H54 (cell line): ENCODE measurements around the gene RREB1.

Experiments used
- DNase-seq: peaks from one replicate; pipeline ENCODE4 v3.0.0; 2011; ENCODE audit warnings: low spot score, mixed read lengths; ENCODE audit not compliant: insufficient read length
- FAIRE-seq: peaks from 3 replicates; lab custom pipeline; 2011; peaks lifted over from hg19 to GRCh38; lab: Jason Lieb, UNC
- POLR2A ChIP-seq: IDR thresholded peaks from 2 replicates; pipeline ENCODE4 v1.6.1; 2011; ENCODE audit warnings: low read depth, mild to moderate bottlenecking, low read length

Gene RREB1

GRCh38 chr6:7080311-7080710 lies 27.4 kb upstream of the RREB1 start:
- TF ChIP-seq POLR2A = no peak
- DNase-seq = no peak
- no peak for FAIRE-seq

DNA sequence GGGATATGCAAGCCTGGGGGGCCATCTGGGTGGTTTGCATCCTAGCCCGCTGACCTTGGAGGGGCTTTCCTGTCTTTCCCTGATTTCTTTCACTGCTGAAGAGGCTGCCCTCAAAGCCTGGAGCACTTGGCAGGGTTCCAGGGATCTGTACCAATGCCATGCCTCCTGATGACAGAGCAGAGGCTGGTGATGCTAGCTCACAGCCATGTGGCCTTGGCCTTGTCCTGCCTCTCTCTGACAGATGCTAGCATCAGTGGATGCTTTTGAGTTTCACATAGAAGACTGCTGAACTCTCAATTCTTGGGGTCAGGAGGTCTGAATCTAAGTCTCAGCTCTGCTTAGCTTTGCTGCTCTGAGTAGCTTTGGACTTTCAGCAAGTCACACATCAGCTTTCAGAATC lies 21.9 kb upstream of the RREB1 start:
- FAIRE-seq (no peak), DNase-seq (no peak)
- TF ChIP-seq POLR2A = no peak

- DNase-seq (no peak), FAIRE-seq (no peak)
- no peak for TF ChIP-seq POLR2A
Observed at GRCh38 chr6:7086488-7086887, 21.3 kb upstream of the RREB1 start.

- FAIRE-seq (no peak), DNase-seq (no peak)
- no peak for TF ChIP-seq POLR2A
Observed at GRCh38 chr6:7087066-7087465, 20.7 kb upstream of the RREB1 start.

DNA sequence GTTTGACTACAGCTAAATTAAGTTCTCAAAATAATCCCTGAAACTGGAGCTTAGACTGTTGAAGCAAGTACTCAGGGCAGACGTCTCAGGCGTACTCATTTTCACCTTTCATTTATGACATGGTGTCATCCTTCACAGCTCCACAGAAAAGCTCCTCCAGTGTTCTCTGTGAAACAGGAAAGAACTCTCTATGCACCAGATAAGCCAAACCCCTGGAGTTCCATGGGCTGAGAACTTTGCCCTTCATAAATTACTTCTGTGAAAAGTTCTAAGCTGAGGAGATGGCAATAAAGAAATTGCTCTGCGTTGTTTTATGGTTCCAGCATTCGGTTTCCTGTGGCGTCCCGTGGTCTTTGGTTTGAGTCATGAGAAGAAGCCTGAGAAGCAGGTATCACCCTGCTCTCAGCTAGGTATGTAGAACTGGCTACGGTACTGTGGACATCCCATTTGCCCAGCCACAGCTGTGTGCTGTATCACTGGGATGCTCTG lies 20.2 kb upstream of the RREB1 start:
- DNase-seq (no peak), FAIRE-seq (peak; percentile 30)
- no peak for TF ChIP-seq POLR2A

GRCh38 chr6:7088076-7088742 lies 19.6 kb upstream of the RREB1 start:
- FAIRE-seq = no peak
- DNase-seq = no peak
- no peak for TF ChIP-seq POLR2A

DNA sequence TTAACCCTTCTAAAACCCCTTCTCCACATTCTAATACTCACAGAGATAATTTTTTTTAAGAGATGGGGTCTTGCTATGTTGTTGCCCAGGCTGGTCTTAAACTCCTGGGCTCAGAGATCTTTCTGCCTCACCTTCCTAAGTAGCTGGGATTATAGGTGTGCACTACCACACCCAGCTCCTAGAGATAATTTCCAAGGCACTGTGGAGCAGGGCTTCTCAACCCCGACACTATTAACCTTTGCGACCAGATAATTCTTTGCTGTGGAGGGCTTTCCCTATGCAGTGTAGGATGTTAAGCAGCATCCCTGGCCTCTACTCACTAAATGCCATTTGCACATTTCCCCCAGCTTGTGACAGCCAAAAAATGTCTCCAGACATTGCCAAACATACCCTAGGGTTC lies 8.8 kb upstream of the RREB1 start:
- TF ChIP-seq POLR2A = no peak
- no peak for DNase-seq
- FAIRE-seq = no peak

DNA sequence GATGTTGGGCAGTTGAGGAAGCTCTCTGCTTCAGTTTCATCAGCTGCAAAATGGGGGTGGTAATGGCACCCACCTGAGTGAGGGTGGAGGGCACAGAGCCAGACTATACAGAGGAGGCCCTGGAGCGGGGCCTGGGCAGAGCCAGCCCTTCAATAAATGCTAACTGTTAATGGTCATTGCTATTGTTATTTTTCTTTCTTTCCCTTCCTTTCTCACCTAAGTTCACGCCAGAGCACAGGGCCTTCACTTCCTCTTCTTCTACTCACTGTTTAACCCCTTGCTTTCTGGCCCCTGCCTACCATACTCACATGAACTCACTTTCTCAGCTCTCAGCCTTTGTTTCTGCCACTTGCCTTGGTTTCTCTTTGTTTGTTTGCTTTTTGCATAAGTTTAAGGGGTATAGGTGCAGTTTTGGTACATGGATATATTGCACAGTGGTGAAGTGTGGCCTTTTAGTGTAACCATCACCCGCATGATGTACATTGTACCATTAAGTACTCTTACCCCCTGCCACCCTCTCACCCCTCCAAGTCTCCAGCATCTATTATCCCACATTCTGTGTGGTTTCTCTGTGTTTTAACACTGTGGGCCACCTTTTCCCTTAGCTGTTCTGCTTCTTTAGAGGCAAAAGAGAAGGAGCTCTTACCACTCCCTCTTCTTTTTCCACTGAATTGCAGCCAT lies 7.5 kb upstream of the RREB1 start:
- no peak for DNase-seq
- no peak for TF ChIP-seq POLR2A
- no peak for FAIRE-seq

DNA sequence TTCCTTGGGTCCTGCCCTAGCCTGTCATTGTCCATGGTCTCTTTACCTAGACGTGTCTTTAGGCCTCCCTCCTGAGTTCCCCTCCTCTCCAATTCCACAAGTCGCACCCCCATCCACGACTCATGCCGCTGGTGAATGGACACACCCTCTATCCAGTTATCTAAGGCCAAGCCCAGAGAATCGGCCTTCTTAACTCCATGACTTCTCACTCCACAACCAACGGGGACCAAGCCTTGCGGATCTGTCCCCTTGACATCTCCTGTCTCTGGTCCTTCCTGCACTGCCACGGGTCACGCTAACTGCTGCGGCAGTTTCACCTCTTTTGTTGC lies 7.0 kb upstream of the RREB1 start:
- FAIRE-seq (no peak), DNase-seq (no peak)
- no peak for TF ChIP-seq POLR2A

DNA sequence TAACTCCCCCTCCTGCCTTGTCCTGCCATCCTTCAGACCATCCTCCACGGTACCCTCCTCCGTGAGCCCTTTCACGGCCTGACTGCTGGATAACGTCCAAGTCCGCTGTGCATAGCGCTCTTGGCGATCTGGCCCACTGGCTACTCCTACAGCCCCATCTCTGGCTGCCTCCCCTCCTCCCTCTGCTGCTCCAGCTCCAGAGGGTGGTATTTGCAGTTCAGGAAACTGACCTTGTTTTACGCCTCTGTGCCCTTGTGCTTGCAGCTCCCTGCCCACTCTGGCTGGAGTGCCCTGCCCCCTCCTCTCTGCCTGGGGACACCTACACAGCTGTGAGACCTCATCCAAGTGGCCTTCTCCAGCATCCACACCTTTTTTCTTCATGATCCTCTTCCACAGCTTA lies 6.5 kb upstream of the RREB1 start:
- FAIRE-seq (no peak), DNase-seq (no peak)
- no peak for TF ChIP-seq POLR2A

- DNase-seq = no peak
- TF ChIP-seq POLR2A = no peak
- FAIRE-seq = no peak
Observed at GRCh38 chr6:7104752-7105151, 3.0 kb upstream of the RREB1 start.

DNA sequence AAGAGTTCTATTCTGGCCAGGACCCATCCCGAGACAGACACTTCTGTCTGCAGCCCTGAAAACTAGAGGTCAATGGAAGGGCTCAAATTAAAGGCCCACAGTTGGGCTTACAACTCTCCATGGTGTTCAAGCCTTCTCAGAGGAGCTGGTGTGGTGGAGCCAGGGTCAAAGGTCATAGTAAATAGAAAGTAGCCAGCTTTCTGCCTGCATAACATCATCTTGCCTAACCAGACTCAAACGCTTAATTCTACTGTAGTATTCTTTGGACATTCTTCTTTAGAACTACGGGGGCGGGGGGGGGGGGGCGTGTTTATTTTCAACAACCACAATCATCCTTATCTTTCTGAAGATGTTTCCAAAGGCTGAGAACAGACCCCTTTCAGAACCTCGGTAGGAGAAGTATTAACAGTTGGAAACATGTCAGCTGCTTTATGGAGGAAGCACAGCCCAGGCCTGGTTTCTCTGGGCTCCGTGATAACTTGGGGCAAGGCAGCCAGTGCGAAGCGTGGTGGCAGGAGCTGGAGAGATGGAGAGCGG lies 1.5 kb upstream of the RREB1 start:
- FAIRE-seq = no peak
- no peak for DNase-seq
- no peak for TF ChIP-seq POLR2A

- DNase-seq (no peak), FAIRE-seq (no peak)
- TF ChIP-seq POLR2A = no peak
Observed at GRCh38 chr6:7106752-7107577, 796 bp upstream of the RREB1 start.
